Lung (tissue), 12 donors: ENCODE data around the gene SLAMF7. TPM values are rescaled to one million over a fixed set of nuclear protein-coding genes. Genes with fewer than 3 reads are reported as not detected.

Source experiments
- ATAC-seq: fragments of 200-7000 bp; cut with Tn5 transposase; one replicate; pipeline ENCODE4 v1.9.1; 2020; ENCODE audit warnings: moderate number of reproducible peaks; ENCODE audit not compliant: insufficient read depth, low FRiP score
- DNase-seq, 3 donors: peaks; one replicate each; pipeline ENCODE4 v3.0.0-alpha.2; 2013 to 2017
- H3K27ac ChIP-seq, 2 donors: one replicate each; pipeline ENCODE4 v1.5.1; 2013; ENCODE audit warnings: mild to moderate bottlenecking in 2 of 2, moderate library complexity in 2 of 2, control low read depth in 1 of 2, inconsistent platforms in 1 of 2, low read depth in 1 of 2, low read length in 1 of 2
- H3K27me3 ChIP-seq, 3 donors: one replicate each; pipeline ENCODE4 v1.5.1; 2013; ENCODE audit warnings: low read length in 2 of 3; ENCODE audit not compliant: control insufficient read depth in 3 of 3, insufficient read depth in 3 of 3
- H3K36me3 ChIP-seq, 4 donors: one replicate each; pipeline ENCODE4 v1.5.1; 2013; ENCODE audit warnings: low read length in 4 of 4, mild to moderate bottlenecking in 1 of 4, moderate library complexity in 1 of 4; ENCODE audit not compliant: control insufficient read depth in 4 of 4, insufficient read depth in 4 of 4
- H3K4me1 ChIP-seq, 5 donors: one replicate each; pipeline ENCODE4 v1.5.1; 2013; ENCODE audit warnings: low read length in 5 of 5, mild to moderate bottlenecking in 2 of 5, moderate library complexity in 1 of 5; ENCODE audit not compliant: control insufficient read depth in 5 of 5, insufficient read depth in 5 of 5
- H3K4me3 ChIP-seq: one replicate; pipeline ENCODE4 v1.5.1; 2013; ENCODE audit warnings: mild to moderate bottlenecking, control low read depth, moderate library complexity
- H3K9ac ChIP-seq, 2 donors: one replicate each; pipeline ENCODE4 v1.5.1; 2013; ENCODE audit warnings: low read length in 2 of 2, control low read depth in 1 of 2; ENCODE audit not compliant: insufficient read depth in 1 of 2
- H3K9me3 ChIP-seq, 4 donors: one replicate each; pipeline ENCODE4 v1.5.1; 2013; ENCODE audit warnings: low read length in 3 of 4, mild to moderate bottlenecking in 1 of 4, moderate library complexity in 1 of 4; ENCODE audit not compliant: control insufficient read depth in 4 of 4, insufficient read depth in 3 of 4
- WGBS, 2 donors: extraction: QIAGEN DNeasy Blood & Tissue Kit; methylation state at CpG; one replicate each; pipeline ENCODE4 v1.1.7; 2013; 5-methylcytosine and 5-hydroxymethylcytosine counted together
- polyA plus RNA-seq, 2 donors: library from polyadenylated mRNA; stranded (reverse); fragments of 200-250 nt; gene quantifications; one replicate each; pipeline ENCODE4 v1.2.1, GENCODE V29; 2013
- total RNA-seq, 2 donors: library from RNA; depleted of rRNA in 1 of 2; stranded (reverse); fragments of >200 nt in 1 of 2; gene quantifications; one replicate each; pipeline ENCODE4 v1.2.1, GENCODE V29; 2014 to 2021
- TF ChIP-seq, protein P1 (sequence below): IDR thresholded peaks from 2 replicates; pipeline ENCODE4 v1.5.1; 2012; ENCODE audit warnings: mild to moderate bottlenecking; ENCODE audit errors: control extremely low read depth, extremely low read depth
- donor health status: control.
- donor health status: control.
- donor health status: Bipolar disorder and iron deficiency.
- donor health status: healthy.
- donor health status: DM: yes; HTN: yes; CAD: no.

The SLAMF7 gene
- total and polyA plus RNA-seq, 4 donors = 4.6 to 69.4 (median 10.0) TPM

- no peak overlapping the region for H3K4me3 ChIP-seq
- TF ChIP-seq, protein P1, sequence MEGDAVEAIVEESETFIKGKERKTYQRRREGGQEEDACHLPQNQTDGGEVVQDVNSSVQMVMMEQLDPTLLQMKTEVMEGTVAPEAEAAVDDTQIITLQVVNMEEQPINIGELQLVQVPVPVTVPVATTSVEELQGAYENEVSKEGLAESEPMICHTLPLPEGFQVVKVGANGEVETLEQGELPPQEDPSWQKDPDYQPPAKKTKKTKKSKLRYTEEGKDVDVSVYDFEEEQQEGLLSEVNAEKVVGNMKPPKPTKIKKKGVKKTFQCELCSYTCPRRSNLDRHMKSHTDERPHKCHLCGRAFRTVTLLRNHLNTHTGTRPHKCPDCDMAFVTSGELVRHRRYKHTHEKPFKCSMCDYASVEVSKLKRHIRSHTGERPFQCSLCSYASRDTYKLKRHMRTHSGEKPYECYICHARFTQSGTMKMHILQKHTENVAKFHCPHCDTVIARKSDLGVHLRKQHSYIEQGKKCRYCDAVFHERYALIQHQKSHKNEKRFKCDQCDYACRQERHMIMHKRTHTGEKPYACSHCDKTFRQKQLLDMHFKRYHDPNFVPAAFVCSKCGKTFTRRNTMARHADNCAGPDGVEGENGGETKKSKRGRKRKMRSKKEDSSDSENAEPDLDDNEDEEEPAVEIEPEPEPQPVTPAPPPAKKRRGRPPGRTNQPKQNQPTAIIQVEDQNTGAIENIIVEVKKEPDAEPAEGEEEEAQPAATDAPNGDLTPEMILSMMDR = no peak
- H3K9ac ChIP-seq = no peak overlapping the region
- peak overlapping the region in 1 of 2 donors; percentile 20 for H3K27ac ChIP-seq
- DNase-seq = no peak
- peak; percentile 27 for ATAC-seq
- no peaks in the 10 kb centered on the region for H3K9me3 ChIP-seq
- 62 to 74% methylated on average over 8 of the region's 8 CpGs for WGBS, 2 donors
- H3K27me3 ChIP-seq = no peaks in the 10 kb centered on the region
- no peaks in the 10 kb centered on the region for H3K36me3 ChIP-seq
- no peaks in the 10 kb centered on the region for H3K4me1 ChIP-seq
These were observed 28.6 kb downstream of the SLAMF7 start for GRCh38 chr1:160767395-160768294.

GRCh38 chr1:160768295-160768657 lies 29.2 kb downstream of the SLAMF7 start:
- Histone ChIP-seq H3K9ac (no peak overlapping the region), H3K4me1 (no peaks in the 10 kb centered on the region), H3K4me3 (no peak overlapping the region), H3K36me3 (no peaks in the 10 kb centered on the region), H3K27me3 (no peaks in the 10 kb centered on the region), H3K9me3 (no peaks in the 10 kb centered on the region), H3K27ac (no peak overlapping the region)
- ATAC-seq (no peak), DNase-seq (peak in 1 of 3 donors; percentile 12)
- TF ChIP-seq, protein P1 = peak; percentile 53

DNA sequence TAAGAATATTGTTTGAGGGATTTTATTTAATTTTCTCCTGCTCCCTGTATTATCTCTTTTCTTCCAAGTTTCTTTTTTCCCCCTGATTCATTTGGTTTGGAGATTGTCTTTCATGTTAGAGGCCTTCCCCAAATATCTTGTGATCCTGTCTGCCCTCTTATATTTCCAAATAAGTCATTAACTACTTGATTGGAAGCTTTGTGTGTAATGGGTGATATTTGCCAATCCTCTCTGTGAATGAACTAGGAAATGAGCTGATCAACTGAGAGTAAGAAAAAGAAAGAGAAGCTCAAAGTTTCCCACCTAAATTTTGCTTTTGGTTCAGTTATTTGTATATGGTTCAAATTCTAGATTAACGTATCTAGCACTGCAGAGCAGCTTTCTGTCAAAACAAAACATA lies 33.3 kb downstream of the SLAMF7 start:
- H3K27ac ChIP-seq = no peak overlapping the region
- H3K4me1 ChIP-seq = no peaks in the 10 kb centered on the region
- TF ChIP-seq, protein P1 = no peak
- DNase-seq = no peak
- no peaks in the 10 kb centered on the region for H3K36me3 ChIP-seq
- H3K4me3 ChIP-seq = no peak overlapping the region
- no peaks in the 10 kb centered on the region for H3K27me3 ChIP-seq
- no peaks in the 10 kb centered on the region for H3K9me3 ChIP-seq
- no peak for ATAC-seq
- 91 to 93% methylated on average over 1 of the region's 1 CpG for WGBS, 2 donors
- no peak overlapping the region for H3K9ac ChIP-seq

DNA sequence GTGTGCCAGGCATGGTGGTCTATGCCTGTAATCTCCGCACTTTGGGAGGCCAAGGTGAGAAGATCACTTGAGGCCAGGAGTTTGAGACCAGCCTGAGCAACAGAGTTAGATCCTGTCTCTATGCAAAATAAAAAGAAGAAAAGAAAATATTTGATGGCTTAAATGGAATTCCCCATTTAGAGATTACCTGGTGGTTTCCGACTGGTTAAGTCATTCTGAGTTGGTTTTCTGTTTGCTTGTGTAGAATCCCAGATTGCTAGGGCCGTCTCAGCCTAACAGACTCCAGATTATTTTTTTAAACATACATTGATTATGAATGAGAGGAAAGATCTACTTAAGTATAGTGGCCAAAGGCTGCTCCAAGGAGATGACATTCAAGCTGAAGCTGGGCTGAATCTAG lies 34.0 kb downstream of the SLAMF7 start:
- no peak for DNase-seq
- no peak overlapping the region for H3K9ac ChIP-seq
- ATAC-seq = no peak
- no peaks in the 10 kb centered on the region for H3K36me3 ChIP-seq
- WGBS, 2 donors = 75 to 84% methylated on average over 3 of the region's 3 CpGs
- H3K27me3 ChIP-seq = no peaks in the 10 kb centered on the region
- no peak overlapping the region for H3K27ac ChIP-seq
- H3K9me3 ChIP-seq = no peaks in the 10 kb centered on the region
- H3K4me3 ChIP-seq = no peak overlapping the region
- H3K4me1 ChIP-seq = no peaks in the 10 kb centered on the region
- TF ChIP-seq, protein P1 = no peak
